GM18867 (cell line): ENCODE results near the gene DPF3.
"Not testable (repeated sequence)": the region's sequence is repeated elsewhere in the genome, so short reads cannot be mapped to it uniquely, and the experiment has no call there.

ENCODE experiments used
- ATAC-seq: cut with Tn5 transposase; IDR thresholded peaks from one replicate; pipeline ENCODE4 v1.9.1; 2021; ENCODE audit warnings: mild to moderate bottlenecking, moderate library complexity; ENCODE audit not compliant: unreplicated experiment

DPF3 gene

GRCh38 chr14:72881543-72881942 lies 12.4 kb downstream of the DPF3 start:
- ATAC-seq, result no peak

DNA sequence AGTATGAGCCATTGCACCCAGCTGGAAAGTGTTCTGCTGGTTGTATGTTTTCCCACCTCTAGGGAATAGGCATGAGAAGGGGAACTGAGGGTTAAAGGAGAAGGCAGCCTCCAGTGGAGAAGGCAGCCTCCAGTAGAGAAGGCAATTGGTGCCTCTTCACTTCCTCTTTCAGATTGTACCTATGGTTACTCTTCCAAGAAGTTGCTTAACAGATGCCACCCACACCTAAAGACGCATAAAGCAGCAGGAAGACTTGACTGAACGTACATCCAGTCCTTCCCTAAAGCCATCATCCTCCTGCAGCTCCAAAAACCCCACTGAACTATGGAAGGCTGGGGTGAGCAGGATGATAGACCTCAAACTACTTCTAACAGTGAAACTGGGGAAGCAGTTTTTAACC lies 13.1 kb downstream of the DPF3 start:
- no peak for ATAC-seq

GRCh38 chr14:72880164-72880563 lies 13.7 kb downstream of the DPF3 start:
- no peak for ATAC-seq

DNA sequence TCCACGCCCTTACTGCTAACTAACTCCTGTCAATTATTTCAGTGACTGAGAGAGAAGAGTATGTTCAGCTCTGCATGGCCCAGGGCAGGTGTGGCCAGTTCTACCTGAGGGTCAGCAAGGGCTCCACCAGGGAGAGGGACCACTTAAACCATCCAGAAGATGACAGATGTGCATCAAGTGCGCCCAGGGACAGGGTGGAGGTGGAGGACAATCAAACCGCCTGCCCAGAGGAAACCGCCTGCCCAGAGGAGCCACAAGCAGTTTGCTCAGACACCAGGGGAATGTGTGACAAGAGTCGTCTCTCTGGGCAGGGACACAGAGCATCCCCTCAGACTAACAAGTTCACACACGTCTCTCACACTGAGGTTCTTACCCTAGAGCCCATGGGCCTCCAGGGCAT lies 14.5 kb downstream of the DPF3 start:
- no peak for ATAC-seq

GRCh38 chr14:72878746-72879145 lies 15.2 kb downstream of the DPF3 start:
- no peak for ATAC-seq

GRCh38 chr14:72876710-72877063 lies 17.2 kb downstream of the DPF3 start:
- ATAC-seq, result no peak

- no peak for ATAC-seq
Measured at GRCh38 chr14:72876005-72876709, 17.7 kb downstream of the DPF3 start.

DNA sequence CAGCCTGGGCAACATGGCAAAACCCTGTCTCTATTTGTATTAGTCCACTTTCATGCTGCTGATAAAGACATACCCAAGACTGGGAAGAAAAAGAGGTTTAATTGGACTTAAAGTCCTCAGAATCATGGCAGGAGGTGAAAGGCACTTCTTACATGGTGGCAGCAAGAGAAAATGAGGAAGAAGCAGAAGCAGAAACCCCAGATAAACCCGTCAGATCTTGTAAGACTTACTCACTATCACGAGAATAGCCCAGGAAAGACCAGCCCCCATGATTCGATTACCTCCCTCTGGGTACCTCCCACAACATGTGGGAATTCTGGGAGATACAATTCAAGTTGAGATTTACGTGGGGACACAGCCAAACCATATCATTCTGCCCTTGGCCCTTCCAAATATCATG lies 23.0 kb downstream of the DPF3 start:
- ATAC-seq, result not testable (repeated sequence)

- ATAC-seq, result no peak
Measured at GRCh38 chr14:72869407-72870329, 24.2 kb downstream of the DPF3 start.

- no peak for ATAC-seq
Measured at GRCh38 chr14:72868500-72868899, 25.4 kb downstream of the DPF3 start.

DNA sequence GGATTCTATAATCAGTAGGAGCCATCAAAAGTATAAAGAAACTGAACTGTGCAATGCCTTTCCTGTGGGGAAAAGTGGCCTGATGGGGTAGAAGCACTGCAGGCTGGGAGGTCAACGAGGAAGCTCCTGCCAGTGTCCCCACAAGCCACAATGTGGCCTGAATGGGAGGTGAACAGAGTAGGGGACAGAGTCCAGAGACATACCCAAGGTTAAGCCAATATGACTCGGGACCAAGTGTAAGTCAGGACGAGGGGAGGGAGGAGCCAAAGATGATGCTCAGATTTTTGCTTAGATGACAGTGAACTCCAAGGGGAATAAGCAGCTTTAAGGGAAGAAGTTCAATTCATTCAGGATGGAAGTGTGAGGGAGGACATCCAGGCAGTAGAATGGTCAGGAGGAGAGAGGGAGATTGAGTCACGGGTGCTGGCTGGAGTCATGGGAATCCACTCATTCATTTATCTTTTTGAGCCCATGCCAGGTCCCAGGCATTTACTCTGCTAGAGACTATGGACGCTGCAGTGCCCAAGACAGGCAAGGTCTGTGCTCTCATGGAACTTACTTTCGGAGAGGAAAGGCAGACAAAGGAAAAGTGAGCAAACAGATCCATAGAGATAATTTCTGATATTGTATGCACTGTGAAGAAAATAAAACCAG lies 29.1 kb downstream of the DPF3 start:
- no peak for ATAC-seq

- peak; percentile 80 for ATAC-seq
Measured at GRCh38 chr14:72863216-72864006, 30.5 kb downstream of the DPF3 start.

- ATAC-seq, result no peak
Measured at GRCh38 chr14:72856530-72857266, 37.2 kb downstream of the DPF3 start.

DNA sequence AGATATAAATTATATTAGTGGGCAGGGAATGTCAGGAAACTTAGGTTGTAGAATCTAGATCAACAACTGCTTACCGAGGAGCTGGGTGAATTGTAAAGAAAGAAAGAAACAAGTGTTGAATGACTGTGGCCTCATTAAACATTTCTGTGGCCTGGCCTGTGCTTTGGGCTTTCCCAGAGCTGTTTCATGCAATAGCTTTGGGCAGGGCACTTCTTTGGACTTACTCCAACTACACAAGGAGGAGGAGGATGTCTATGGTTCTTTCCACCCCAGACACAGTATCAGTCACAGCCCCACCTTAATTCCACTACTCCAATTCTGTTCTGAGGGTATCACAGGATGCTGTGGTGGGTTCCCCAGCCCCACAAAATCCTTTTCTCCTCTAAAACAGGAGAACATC lies 38.0 kb downstream of the DPF3 start:
- no peak for ATAC-seq

- ATAC-seq, result no peak
Measured at GRCh38 chr14:72852194-72852593, 41.7 kb downstream of the DPF3 start.

- ATAC-seq, result no peak
Measured at GRCh38 chr14:72851635-72852034, 42.3 kb downstream of the DPF3 start.

- no peak for ATAC-seq
Measured at GRCh38 chr14:72850360-72850759, 43.5 kb downstream of the DPF3 start.

DNA sequence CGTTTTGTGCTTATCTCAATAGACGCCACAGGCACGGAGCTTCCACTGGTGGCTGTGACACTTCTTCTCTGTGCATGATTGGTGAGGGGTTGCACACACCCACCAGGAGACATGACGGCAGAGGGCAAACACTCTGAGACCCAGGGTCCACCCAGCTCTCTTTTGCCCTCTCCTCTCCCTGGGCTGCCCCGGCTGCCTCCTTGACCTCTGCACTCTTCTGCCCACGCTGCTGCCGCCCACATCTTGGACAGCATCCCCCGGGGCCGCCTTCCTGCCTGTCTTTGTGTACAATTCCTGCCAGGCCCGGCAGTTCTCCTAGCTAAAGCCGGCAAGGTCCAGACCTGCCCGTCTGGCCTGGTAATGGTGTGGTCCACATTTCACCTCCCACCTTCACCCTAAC lies 44.7 kb downstream of the DPF3 start:
- ATAC-seq, result no peak

DNA sequence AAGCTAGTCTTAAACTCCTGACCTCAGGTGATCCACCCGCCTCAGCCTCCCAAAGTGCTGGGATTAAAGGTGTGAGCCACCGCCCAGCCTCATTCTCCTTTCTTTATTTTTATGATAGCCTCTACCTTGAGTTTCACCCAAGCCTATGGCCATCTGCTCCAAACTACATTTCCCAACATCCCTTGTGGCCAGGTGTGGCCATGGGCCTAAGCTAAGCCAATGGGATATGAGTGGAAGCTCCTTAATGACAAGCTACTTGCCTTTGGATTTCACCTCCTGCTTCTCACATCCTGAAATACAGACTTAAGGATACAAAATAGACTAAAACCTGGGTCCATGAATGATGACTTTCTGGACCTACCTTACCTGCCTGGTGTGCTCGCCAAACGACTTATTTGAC lies 46.2 kb downstream of the DPF3 start:
- ATAC-seq, result no peak

DNA sequence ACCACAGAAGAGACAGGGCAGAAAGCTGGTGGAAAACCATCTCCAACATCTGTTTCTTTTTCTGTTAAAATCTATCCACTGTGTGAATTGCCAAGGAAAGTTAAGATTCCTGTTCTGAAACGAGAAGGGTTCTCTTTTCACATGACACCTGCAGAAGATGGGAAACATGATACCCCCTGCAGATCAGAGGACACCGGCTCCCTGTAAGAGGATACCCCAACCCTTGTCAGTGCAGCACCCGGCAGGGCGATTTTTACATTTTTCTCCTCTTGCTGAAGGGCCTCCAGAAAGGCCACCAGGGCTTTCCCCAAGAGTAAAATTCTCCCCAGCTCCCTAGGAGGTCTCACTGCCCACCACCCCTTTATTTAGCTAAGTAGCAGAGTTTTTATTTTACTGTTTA lies 48.2 kb downstream of the DPF3 start:
- ATAC-seq, result no peak
